HUES48 (cell line): ENCODE data around the gene ERCC6L.
"Not testable (repeated sequence)": the region's sequence is repeated elsewhere in the genome, so short reads cannot be mapped to it uniquely, and the experiment has no call there.

Source experiments
- H3K27ac ChIP-seq: one replicate; pipeline ENCODE4 v1.7.0; 2013; ENCODE audit warnings: low read depth, low read length, inconsistent platforms
- H3K27me3 ChIP-seq: 2 replicates; pipeline ENCODE4 v1.6.1; 2013; ENCODE audit warnings: mild to moderate bottlenecking, low read length; ENCODE audit not compliant: control insufficient read depth, insufficient read depth
- H3K36me3 ChIP-seq: 2 replicates; pipeline ENCODE4 v1.6.1; 2013; ENCODE audit warnings: low read length; ENCODE audit not compliant: control insufficient read depth, insufficient read depth
- H3K4me1 ChIP-seq: 2 replicates; pipeline ENCODE4 v1.6.1; 2013; ENCODE audit warnings: mild to moderate bottlenecking, low read length; ENCODE audit not compliant: control insufficient read depth, insufficient read depth
- H3K4me3 ChIP-seq: 2 replicates; pipeline ENCODE4 v1.5.1; 2013; ENCODE audit warnings: mild to moderate bottlenecking, low read depth, low read length
- H3K9ac ChIP-seq: 2 replicates; pipeline ENCODE4 v1.6.1; 2013; ENCODE audit warnings: mild to moderate bottlenecking, low read depth, low read length, moderate library complexity
- H3K9me3 ChIP-seq: 2 replicates; pipeline ENCODE4 v1.6.1; 2013; ENCODE audit warnings: low read length; ENCODE audit not compliant: control insufficient read depth, insufficient read depth

The ERCC6L gene

GRCh38 chrX:72245461-72246089, 6.7 kb upstream of the ERCC6L start:
- H3K27ac ChIP-seq, result no peak overlapping the region
- no peaks in the 10 kb centered on the region for H3K36me3 ChIP-seq
- H3K4me1 ChIP-seq, result no peaks in the 10 kb centered on the region
- H3K4me3 ChIP-seq, result no peak overlapping the region
- H3K27me3 ChIP-seq, result no peaks in the 10 kb centered on the region
- H3K9ac ChIP-seq, result no peak overlapping the region
- peaks cover 7% of the 10 kb centered on the region for H3K9me3 ChIP-seq

GRCh38 chrX:72243472-72243871, 4.6 kb upstream of the ERCC6L start:
- H3K27me3 ChIP-seq, result no peaks in the 10 kb centered on the region
- no peaks in the 10 kb centered on the region for H3K36me3 ChIP-seq
- H3K9ac ChIP-seq, result no peak overlapping the region
- H3K9me3 ChIP-seq, result peaks cover 7% of the 10 kb centered on the region
- no peak overlapping the region for H3K27ac ChIP-seq
- H3K4me1 ChIP-seq, result no peaks in the 10 kb centered on the region
- no peak overlapping the region for H3K4me3 ChIP-seq

- H3K4me1 ChIP-seq, result no peaks in the 10 kb centered on the region
- no peak overlapping the region for H3K27ac ChIP-seq
- H3K9ac ChIP-seq, result no peak overlapping the region
- no peak overlapping the region for H3K4me3 ChIP-seq
- H3K27me3 ChIP-seq, result no peaks in the 10 kb centered on the region
- peaks cover 5% of the 10 kb centered on the region for H3K9me3 ChIP-seq
- peaks cover 6% of the 10 kb centered on the region; the same call in 1 of the 2 replicates for H3K36me3 ChIP-seq
These were observed 2.1 kb upstream of the ERCC6L start for GRCh38 chrX:72240976-72241375.

GRCh38 chrX:72238183-72238582, 644 bp downstream of the ERCC6L start:
- Histone ChIP-seq H3K9me3 (peaks cover 16% of the 10 kb centered on the region), H3K4me1 (no peaks in the 10 kb centered on the region), H3K27me3 (no peaks in the 10 kb centered on the region), H3K9ac (peak overlapping the region; percentile 55), H3K4me3 (peak overlapping the region; percentile 68), H3K27ac (peak overlapping the region; percentile 92), H3K36me3 (peaks cover 20% of the 10 kb centered on the region)

- Histone ChIP-seq H3K4me1 (no peaks in the 10 kb centered on the region), H3K27ac (no peak overlapping the region), H3K36me3 (peaks cover 22% of the 10 kb centered on the region), H3K4me3 (no peak overlapping the region), H3K27me3 (no peaks in the 10 kb centered on the region), H3K9ac (no peak overlapping the region), H3K9me3 (peaks cover 26% of the 10 kb centered on the region)
These were observed 2.0 kb downstream of the ERCC6L start for GRCh38 chrX:72236841-72237240.

GRCh38 chrX:72230290-72230689, 8.5 kb downstream of the ERCC6L start:
- Histone ChIP-seq H3K4me1 (no peaks in the 10 kb centered on the region), H3K27me3 (no peaks in the 10 kb centered on the region), H3K9me3 (peaks cover 54% of the 10 kb centered on the region), H3K4me3 (no peak overlapping the region), H3K36me3 (peaks cover 22% of the 10 kb centered on the region), H3K27ac (no peak overlapping the region), H3K9ac (no peak overlapping the region)

- peaks cover 23% of the 10 kb centered on the region for H3K9me3 ChIP-seq
- H3K9ac ChIP-seq, result not testable (repeated sequence)
These were observed 18.5 kb downstream of the ERCC6L start for GRCh38 chrX:72220375-72220774.

GRCh38 chrX:72216973-72217372, 21.9 kb downstream of the ERCC6L start:
- H3K9ac ChIP-seq, result no peak overlapping the region
- H3K4me1 ChIP-seq, result no peaks in the 10 kb centered on the region
- H3K27ac ChIP-seq, result no peak overlapping the region
- no peaks in the 10 kb centered on the region for H3K27me3 ChIP-seq
- no peaks in the 10 kb centered on the region; the same call in 1 of the 2 replicates for H3K36me3 ChIP-seq
- peaks cover 18% of the 10 kb centered on the region for H3K9me3 ChIP-seq
- no peak overlapping the region for H3K4me3 ChIP-seq

More at GRCh38 chrX:72220375-72220774, 18.5 kb downstream of the ERCC6L start:
- H3K4me1 ChIP-seq, H3K4me3 ChIP-seq, H3K36me3 ChIP-seq, H3K27ac ChIP-seq, H3K27me3 ChIP-seq: not testable (repeated sequence)

GRCh38 chrX:72208126-72208800, 30.6 kb downstream of the ERCC6L start:
- Histone ChIP-seq H3K36me3 (peaks cover 30% of the 10 kb centered on the region), H3K9me3 (peaks cover 22% of the 10 kb centered on the region), H3K4me1 (peaks cover 5% of the 10 kb centered on the region; the same call in 1 of the 2 replicates), H3K9ac (no peak overlapping the region), H3K27ac (no peak overlapping the region), H3K4me3 (no peak overlapping the region), H3K27me3 (no peaks in the 10 kb centered on the region)

- peaks cover 30% of the 10 kb centered on the region for H3K36me3 ChIP-seq
- H3K4me3 ChIP-seq, result no peak overlapping the region
- H3K4me1 ChIP-seq, result peaks cover 12% of the 10 kb centered on the region
- peaks cover 22% of the 10 kb centered on the region for H3K9me3 ChIP-seq
- H3K9ac ChIP-seq, result no peak overlapping the region
- no peak overlapping the region for H3K27ac ChIP-seq
- no peaks in the 10 kb centered on the region for H3K27me3 ChIP-seq
These were observed 31.5 kb downstream of the ERCC6L start for GRCh38 chrX:72207366-72207765.

- Histone ChIP-seq H3K36me3 (peaks cover 30% of the 10 kb centered on the region), H3K4me3 (no peak overlapping the region), H3K4me1 (peaks cover 20% of the 10 kb centered on the region), H3K27me3 (no peaks in the 10 kb centered on the region), H3K9ac (no peak overlapping the region), H3K27ac (no peak overlapping the region), H3K9me3 (peaks cover 23% of the 10 kb centered on the region; the same call in 1 of the 2 replicates)
These were observed 33.1 kb downstream of the ERCC6L start for GRCh38 chrX:72205706-72206105.
